Kidney (tissue), 14 donors: Measurements from ENCODE around the gene KLHL10. TPM values are rescaled to one million over a fixed set of nuclear protein-coding genes. Genes with fewer than 3 reads are reported as not detected.
"Not testable (repeated sequence)": the region's sequence is repeated elsewhere in the genome, so short reads cannot be mapped to it uniquely, and the experiment has no call there.

Experiments
- DNase-seq, 5 donors: peaks; one replicate each; pipeline ENCODE4 v3.0.0-alpha.2; 2013 to 2020
- FAIRE-seq: peaks from 2 replicates; lab custom pipeline; 2012; peaks lifted over from hg19 to GRCh38; lab: Jason Lieb, UNC
- H3K27ac ChIP-seq, 2 donors: one replicate each; pipeline ENCODE4 v1.7.0; 2013; ENCODE audit warnings: low read depth in 2 of 2, low read length in 2 of 2, inconsistent platforms in 1 of 2
- H3K27me3 ChIP-seq: one replicate; pipeline ENCODE4 v1.7.1; 2013; ENCODE audit warnings: low read length, inconsistent platforms; ENCODE audit not compliant: control insufficient read depth, insufficient read depth
- H3K36me3 ChIP-seq, 3 donors: one replicate each; pipeline versions ENCODE4 v1.7.0 to v1.7.1; 2013; ENCODE audit warnings: low read length in 3 of 3, control low read depth in 1 of 3, inconsistent platforms in 1 of 3; ENCODE audit not compliant: insufficient read depth in 3 of 3, control insufficient read depth in 2 of 3
- H3K4me1 ChIP-seq, 3 donors: one replicate each; pipeline versions ENCODE4 v1.7.0 to v1.7.1; 2013; ENCODE audit warnings: low read length in 3 of 3, inconsistent platforms in 1 of 3, low read depth in 1 of 3; ENCODE audit not compliant: control insufficient read depth in 2 of 3, insufficient read depth in 2 of 3
- H3K4me3 ChIP-seq, 3 donors: one replicate each; pipeline versions ENCODE4 v1.7.0 to v1.8.1; 2013; ENCODE audit warnings: low read length in 3 of 3, control low read depth in 1 of 3, inconsistent platforms in 1 of 3
- H3K9ac ChIP-seq, 3 donors: one replicate each; pipeline versions ENCODE4 v1.7.0 to v1.7.1; 2013; ENCODE audit warnings: low read length in 3 of 3, control low read depth in 1 of 3, inconsistent platforms in 1 of 3
- H3K9me3 ChIP-seq, 3 donors: one replicate each; pipeline versions ENCODE4 v1.7.0 to v1.7.1; 2013; ENCODE audit warnings: low read length in 3 of 3, control low read depth in 1 of 3, inconsistent platforms in 1 of 3; ENCODE audit not compliant: control insufficient read depth in 2 of 3, insufficient read depth in 1 of 3
- intact Hi-C: fragments of 100-400 bp; cut with DNase I; formaldehyde crosslinking; loops from one replicate; pipeline ENCODE4 v1.11.1; 2022
- polyA plus RNA-seq: library from polyadenylated mRNA; stranded (reverse); fragments of 350-450 nt; fragmentation: Illumina TruSeq; extraction: RNeasy Lipid Tissue Mini Kit (QIAGEN cat#74804); gene quantifications from one replicate; pipeline ENCODE4 v1.2.3, GENCODE V29; 2014; ENCODE audit warnings: low read depth, low replicate concordance; ENCODE audit not compliant: insufficient read depth
- total RNA-seq: library from RNA; stranded (reverse); fragmentation: NEBNext Ultra II Directional; extraction: Animal tissue kit (Norgen Biotek cat#: 25700); gene quantifications from one replicate; pipeline ENCODE4 v1.2.1, GENCODE V29; 2021
- TF ChIP-seq, protein P1 (sequence below): IDR thresholded peaks from 3 replicates; pipeline ENCODE4 v1.5.1; 2012; ENCODE audit warnings: mild to moderate bottlenecking, moderate library complexity, borderline replicate concordance; ENCODE audit not compliant: insufficient read depth; ENCODE audit errors: extremely low read depth
- donor health status: control.
- donor health status: control.
- donor health status: control.
- donor health status: control.
- donor health status: control.
- donor health status: DM: yes; HTN: yes; CAD: no.
- donor health status: Normal renal cell carcinoma (clear cell type).

Gene KLHL10
- total and polyA plus RNA-seq, 2 donors from 2014 or later, result 0.28 TPM; not detected in 1

GRCh38 chr17:41825175-41825845 lies 12.3 kb upstream of the KLHL10 start:
- Histone ChIP-seq H3K4me1 (no peaks in the 10 kb centered on the region), H3K27ac (no peak overlapping the region), H3K9ac (no peak overlapping the region), H3K27me3 (no peaks in the 10 kb centered on the region), H3K4me3 (no peak overlapping the region), H3K36me3 (peaks cover 5 to 24% (median 7%) of the 10 kb centered on the region in 3 donors), H3K9me3 (no peaks in the 10 kb centered on the region)
- FAIRE-seq, result no peak
- TF ChIP-seq, protein P1, sequence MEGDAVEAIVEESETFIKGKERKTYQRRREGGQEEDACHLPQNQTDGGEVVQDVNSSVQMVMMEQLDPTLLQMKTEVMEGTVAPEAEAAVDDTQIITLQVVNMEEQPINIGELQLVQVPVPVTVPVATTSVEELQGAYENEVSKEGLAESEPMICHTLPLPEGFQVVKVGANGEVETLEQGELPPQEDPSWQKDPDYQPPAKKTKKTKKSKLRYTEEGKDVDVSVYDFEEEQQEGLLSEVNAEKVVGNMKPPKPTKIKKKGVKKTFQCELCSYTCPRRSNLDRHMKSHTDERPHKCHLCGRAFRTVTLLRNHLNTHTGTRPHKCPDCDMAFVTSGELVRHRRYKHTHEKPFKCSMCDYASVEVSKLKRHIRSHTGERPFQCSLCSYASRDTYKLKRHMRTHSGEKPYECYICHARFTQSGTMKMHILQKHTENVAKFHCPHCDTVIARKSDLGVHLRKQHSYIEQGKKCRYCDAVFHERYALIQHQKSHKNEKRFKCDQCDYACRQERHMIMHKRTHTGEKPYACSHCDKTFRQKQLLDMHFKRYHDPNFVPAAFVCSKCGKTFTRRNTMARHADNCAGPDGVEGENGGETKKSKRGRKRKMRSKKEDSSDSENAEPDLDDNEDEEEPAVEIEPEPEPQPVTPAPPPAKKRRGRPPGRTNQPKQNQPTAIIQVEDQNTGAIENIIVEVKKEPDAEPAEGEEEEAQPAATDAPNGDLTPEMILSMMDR, result no peak
- peak in 1 of 5 donors; percentile 66 for DNase-seq
- intact Hi-C loops, result no loop called here

GRCh38 chr17:41829961-41830360 lies 7.7 kb upstream of the KLHL10 start:
- H3K9me3 ChIP-seq, H3K9ac ChIP-seq, H3K27ac ChIP-seq, H3K4me3 ChIP-seq, H3K27me3 ChIP-seq, H3K4me1 ChIP-seq, FAIRE-seq, DNase-seq, intact Hi-C loops: not testable (repeated sequence)
- peaks cover 5 to 27% (median 7%) of the 10 kb centered on the region in 3 donors for H3K36me3 ChIP-seq

DNA sequence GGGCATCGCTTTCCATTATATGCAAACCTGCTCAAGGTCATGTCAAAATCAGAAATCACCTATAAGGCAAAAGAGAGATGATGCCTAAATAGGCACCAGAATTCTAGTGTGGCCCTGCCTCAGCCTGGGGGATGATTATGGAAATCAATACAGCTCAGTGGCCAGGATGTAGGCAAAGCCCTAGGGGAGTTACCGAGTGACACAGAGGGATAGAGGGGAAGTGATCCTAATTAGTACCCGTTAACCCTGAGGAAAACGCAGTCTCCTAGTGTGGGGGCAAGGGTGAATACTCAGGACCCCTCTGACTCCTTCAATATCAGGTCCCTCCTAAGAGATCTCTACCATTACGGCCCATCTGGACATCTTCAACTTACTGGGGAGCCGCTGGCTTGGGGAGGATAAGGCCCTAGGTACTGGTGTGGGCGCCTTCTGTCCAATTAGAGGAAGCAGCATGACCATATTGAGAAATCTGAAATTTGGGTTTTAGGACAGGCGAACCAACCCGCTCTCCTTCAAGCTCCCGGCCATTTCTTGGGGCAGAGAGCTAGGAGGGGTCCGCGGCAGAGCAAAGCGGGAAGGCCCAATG lies 2.3 kb upstream of the KLHL10 start:
- Histone ChIP-seq H3K36me3 (peaks cover 0 to 9% (median 2%) of the 10 kb centered on the region in 3 donors), H3K27ac (no peak overlapping the region), H3K4me3 (peak overlapping the region; percentile 39 to 70 (median 51)), H3K9me3 (no peaks in the 10 kb centered on the region), H3K27me3 (no peaks in the 10 kb centered on the region), H3K9ac (peak overlapping the region; percentile 23 to 77 (median 68)), H3K4me1 (peaks cover 0 to 4% (median 0%) of the 10 kb centered on the region in 3 donors)
- FAIRE-seq (no peak), DNase-seq (no peak)
- intact Hi-C loops, result no loop called here
- TF ChIP-seq, protein P1, result no peak

- intact Hi-C loops, result no loop called here
- peaks cover 0 to 4% (median 2%) of the 10 kb centered on the region in 3 donors for H3K36me3 ChIP-seq
- H3K27ac ChIP-seq, result peak within 1 kb of the TSS in 1 of 2 donors; percentile 67
- TF ChIP-seq, protein P1, result no peak
- peaks cover 0 to 4% (median 0%) of the 10 kb centered on the region in 3 donors for H3K4me1 ChIP-seq
- FAIRE-seq (no peak), DNase-seq (peak; percentile 75 to 86 (median 83))
- H3K9me3 ChIP-seq, result no peaks in the 10 kb centered on the region
- peak within 1 kb of the TSS; percentile 62 to 83 (median 70) for H3K4me3 ChIP-seq
- H3K27me3 ChIP-seq, result no peaks in the 10 kb centered on the region
- H3K9ac ChIP-seq, result peak within 1 kb of the TSS; percentile 68 to 77 (median 76)
Measured at GRCh38 chr17:41835800-41836549, 1.6 kb upstream of the KLHL10 start, which contains the start of gene NT5C3B. NT5C3B (minus strand) TSS chr17:41836232; CDS start chr17:41836193, 39 bp downstream.
